Activated gamma-delta T cell (primary cell): ENCODE measurements around the gene GFOD2.

Experiments
- DNase-seq: peaks from one replicate; lab custom pipeline; 2025; lab: John Stamatoyannopoulos, UW

The GFOD2 gene

GRCh38 chr16:67641779-67642708 lies 77.1 kb downstream of the GFOD2 start:
- no peak for DNase-seq

- DNase-seq, result no peak
These were observed 81.5 kb downstream of the GFOD2 start for GRCh38 chr16:67637625-67638024.

GRCh38 chr16:67636713-67637112 lies 82.4 kb downstream of the GFOD2 start:
- no peak for DNase-seq

- no peak for DNase-seq
These were observed 86.5 kb downstream of the GFOD2 start for GRCh38 chr16:67632415-67633172.

GRCh38 chr16:67628216-67628615 lies 90.9 kb downstream of the GFOD2 start:
- DNase-seq, result no peak
